Endothelial cell of umbilical vein (primary cell): Measurements from ENCODE around the gene PTPDC1. TPM values are rescaled to one million over a fixed set of nuclear protein-coding genes. Genes with fewer than 3 reads are reported as not detected.

Experiments
- BruUV-seq: library from RNA; stranded (reverse); fragments of 400-500 nt; replicated peaks from 2 replicates; lab custom pipeline; 2021; lab: Mats Ljungman, UMichigan
- CTCF ChIA-PET: fragments of 300-600, 350-600 bp; sonication (Branson Sonifier 250); formaldehyde crosslinking; loops from one replicate; lab custom pipeline; 2021; ENCODE audit warnings: antibody characterized with exemption, inconsistent platforms; lab: Charles Lee
- POLR2A ChIA-PET: fragments of 300-600, 350-600 bp; sonication (Branson Sonifier 250); formaldehyde crosslinking; loops from one replicate; lab custom pipeline; 2021; ENCODE audit warnings: antibody characterized with exemption, inconsistent platforms; lab: Charles Lee
- DNase-seq: peaks from one replicate; pipeline ENCODE4 v3.0.0-alpha.2; 2011; ENCODE audit warnings: low read depth, low spot score
- FAIRE-seq: peaks from 2 replicates; lab custom pipeline; 2011; peaks lifted over from hg19 to GRCh38; lab: Jason Lieb, UNC
- H2AFZ ChIP-seq: 2 replicates; pipeline ENCODE4 v1.6.0; 2012; ENCODE audit warnings: low read depth, low read length, control low read depth, inconsistent platforms
- H3K27ac ChIP-seq: 2 replicates; pipeline ENCODE4 v1.5.1; 2011; ENCODE audit warnings: low read depth, mild to moderate bottlenecking, control low read depth, low read length, moderate library complexity; ENCODE audit not compliant: insufficient read depth
- H3K27me3 ChIP-seq, 2 experiments: 2 replicates each; pipeline versions ENCODE4 v1.6.0 to v1.6.1; 2011; ENCODE audit warnings: low read length in 2 of 2, mixed read lengths in 1 of 2; ENCODE audit not compliant: control insufficient read depth in 2 of 2, insufficient read depth in 2 of 2
- H3K36me3 ChIP-seq, 2 experiments: 2 replicates in 1 of 2; 3 replicates in 1 of 2; pipeline ENCODE4 v1.5.1; 2011; ENCODE audit warnings: low read length in 2 of 2, mild to moderate bottlenecking in 1 of 2, moderate library complexity in 1 of 2; ENCODE audit not compliant: control insufficient read depth in 2 of 2, insufficient read depth in 2 of 2; ENCODE audit errors: extremely low read depth in 1 of 2
- H3K4me1 ChIP-seq: 3 replicates; pipeline ENCODE4 v1.5.1; 2011; ENCODE audit warnings: mild to moderate bottlenecking, low read length; ENCODE audit not compliant: control insufficient read depth, insufficient read depth; ENCODE audit errors: extremely low read depth
- H3K4me2 ChIP-seq: 2 replicates; pipeline ENCODE4 v1.6.1; 2011; ENCODE audit warnings: low read length, control low read depth, mixed read lengths; ENCODE audit not compliant: insufficient read depth
- H3K4me3 ChIP-seq, 3 experiments: fragments of 200-600 bp in 1 of 3; sonication (generic), shearing (Covaris generic) in 1 of 3; replicated peaks in 1 of 3; 2 replicates each; pipeline ENCODE4 v1.5.1; 2011 to 2016; ENCODE audit warnings: control low read depth in 3 of 3, low read length in 3 of 3, mild to moderate bottlenecking in 2 of 3, inconsistent platforms in 1 of 3, low read depth in 1 of 3, moderate library complexity in 1 of 3; ENCODE audit not compliant: insufficient read depth in 1 of 3
- H3K79me2 ChIP-seq: 2 replicates; pipeline ENCODE4 v1.6.0; 2012; ENCODE audit warnings: low read length, inconsistent platforms; ENCODE audit not compliant: control insufficient read depth, insufficient read depth
- H3K9ac ChIP-seq: replicated peaks from 2 replicates; pipeline ENCODE3; 2011; ENCODE audit warnings: low read length, control low read depth; ENCODE audit not compliant: insufficient read depth; ENCODE audit errors: extremely low read depth
- H3K9me1 ChIP-seq: replicated peaks from 3 replicates; pipeline ENCODE4 v1.6.0; 2011; ENCODE audit warnings: mild to moderate bottlenecking, low read length; ENCODE audit not compliant: control insufficient read depth, insufficient read depth; ENCODE audit errors: extremely low read depth
- H3K9me3 ChIP-seq: replicated peaks from 2 replicates; pipeline ENCODE4 v1.5.1; 2012; ENCODE audit warnings: low read length, inconsistent platforms; ENCODE audit not compliant: control insufficient read depth, insufficient read depth
- H4K20me1 ChIP-seq: replicated peaks from 2 replicates; pipeline ENCODE3; 2011; ENCODE audit warnings: mild to moderate bottlenecking, low read length; ENCODE audit not compliant: control insufficient read depth, insufficient read depth; ENCODE audit errors: extremely low read depth
- CTCF ChIP-seq, 2 donors: IDR thresholded peaks; 1 replicate in 1 of 2; 2 replicates in 1 of 2; pipeline ENCODE4 v1.5.1; 2011; ENCODE audit warnings: low read length in 2 of 2, mild to moderate bottlenecking in 2 of 2, moderate library complexity in 2 of 2, control low read depth in 1 of 2, inconsistent platforms in 1 of 2, low read depth in 1 of 2; ENCODE audit not compliant: insufficient read depth in 1 of 2; ENCODE audit errors: extremely low read depth in 1 of 2
- EZH2 ChIP-seq: IDR thresholded peaks from 2 replicates; pipeline ENCODE4 v1.6.1; 2012; ENCODE audit warnings: borderline replicate concordance, low read depth, mild to moderate bottlenecking, moderate library complexity, low read length, inconsistent platforms; ENCODE audit not compliant: severe bottlenecking
- FOS ChIP-seq: IDR thresholded peaks from 2 replicates; pipeline ENCODE4 v1.6.1; 2011; ENCODE audit warnings: mild to moderate bottlenecking, low read length, moderate library complexity, borderline replicate concordance; ENCODE audit not compliant: insufficient read depth
- GATA2 ChIP-seq: IDR thresholded peaks from 2 replicates; pipeline ENCODE4 v1.7.0; 2011; ENCODE audit warnings: low read depth, mild to moderate bottlenecking, moderate library complexity, mixed read lengths, low read length; ENCODE audit not compliant: insufficient read length, insufficient read depth
- JUN ChIP-seq: IDR thresholded peaks from 2 replicates; pipeline ENCODE4 v1.6.1; 2011; ENCODE audit warnings: borderline replicate concordance, low read depth; ENCODE audit not compliant: insufficient read length, insufficient read depth
- MYC ChIP-seq: IDR thresholded peaks from one replicate; pipeline ENCODE4 v1.6.1; 2011; ENCODE audit warnings: mild to moderate bottlenecking, low read depth, low read length
- POLR2A ChIP-seq: IDR thresholded peaks from 2 replicates; pipeline ENCODE4 v1.6.1; 2012; ENCODE audit warnings: low read depth, mild to moderate bottlenecking, control low read depth, low read length
- POLR2AphosphoS5 ChIP-seq: IDR thresholded peaks from 2 replicates; pipeline ENCODE4 v1.6.1; 2012; ENCODE audit warnings: low read depth, mild to moderate bottlenecking, control low read depth, low read length, moderate library complexity; ENCODE audit not compliant: insufficient read depth
- dilution Hi-C: fragments of 300-500 bp; cut with MboI; formaldehyde crosslinking; loops from one replicate; pipeline ENCODE4 v1.15.0; 2019; ENCODE audit warnings: low sequenced_read_pairs; ENCODE audit not compliant: extremely low pct_ligation_motif_present
- intact Hi-C: fragments of 100-400 bp; cut with micrococcal nuclease; formaldehyde crosslinking; loops from one replicate; pipeline ENCODE4 v1.10.0; 2022
- polyA plus RNA-seq, 4 experiments: library from polyadenylated mRNA; depleted of rRNA in 3 of 4; stranded (reverse) in 3 of 4; unstranded in 1 of 4; fragments of >200 nt; gene quantifications; 2 replicates each; pipeline versions ENCODE4 v1.2.1 to v1.2.3, GENCODE V29; 2011 to 2012; ENCODE audit warnings: missing spikeins in 1 of 4
- total RNA-seq: library from RNA; stranded (reverse); gene quantifications from 2 replicates; pipeline ENCODE4 v1.2.3, GENCODE V29; 2021
- TF ChIP-seq, protein P1 (sequence below): IDR thresholded peaks from 2 replicates; pipeline ENCODE4 v1.6.1; 2011; ENCODE audit not compliant: insufficient read depth, insufficient read length

The PTPDC1 gene
- total and polyA plus RNA-seq, 2 donors (not counting 3 experiments of a cell fraction or from before 2014, with no cell fraction given) = 4.3 to 9.1 TPM

GRCh38 chr9:94150279-94150828, 66.1 kb downstream of the PTPDC1 start:
- no peaks in the 10 kb centered on the region for H4K20me1 ChIP-seq
- H3K27me3 ChIP-seq = no peaks in the 10 kb centered on the region
- no peak for DNase-seq
- no peaks in the 10 kb centered on the region for H3K9me3 ChIP-seq
- H3K79me2 ChIP-seq = no peaks in the 10 kb centered on the region
- dilution Hi-C loops = no loop called here
- H3K4me3 ChIP-seq = no peak overlapping the region
- H3K4me1 ChIP-seq = no peaks in the 10 kb centered on the region
- BruUV-seq = no TSS peak
- no peak for FAIRE-seq
- H3K9ac ChIP-seq = no peak overlapping the region
- H3K27ac ChIP-seq = no peak overlapping the region
- no peaks in the 10 kb centered on the region for H3K9me1 ChIP-seq
- H3K36me3 ChIP-seq = no peaks in the 10 kb centered on the region
- intact Hi-C loops = no loop called here
- POLR2A ChIA-PET = no interaction called here
- CTCF ChIA-PET = no interaction called here
- no peak overlapping the region for H3K4me2 ChIP-seq
- no peak overlapping the region for H2AFZ ChIP-seq
- TF ChIP-seq JUN (no peak), GATA2 (no peak), POLR2A (no peak), FOS (no peak), POLR2AphosphoS5 (no peak), EZH2 (no peak), CTCF (IDR thresholded peaks at IDR 0.05; ENCODE audit: extremely low read depth in 1 of 2, insufficient read depth in 1 of 2, low read depth in 1 of 2, low read length in 2 of 2) (no peak), MYC (no peak)
- TF ChIP-seq, protein P1, sequence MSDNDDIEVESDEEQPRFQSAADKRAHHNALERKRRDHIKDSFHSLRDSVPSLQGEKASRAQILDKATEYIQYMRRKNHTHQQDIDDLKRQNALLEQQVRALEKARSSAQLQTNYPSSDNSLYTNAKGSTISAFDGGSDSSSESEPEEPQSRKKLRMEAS = no peak
